Mucosa of stomach (tissue), 1 donor: ENCODE measurements around the gene CAMK2N2.

Experiments used
- H3K27me3 ChIP-seq: one replicate; pipeline ENCODE4 v1.7.0; 2013; ENCODE audit warnings: mild to moderate bottlenecking, low read length; ENCODE audit not compliant: control insufficient read depth, insufficient read depth
- H3K36me3 ChIP-seq: one replicate; pipeline ENCODE4 v1.7.0; 2013; ENCODE audit warnings: low read length; ENCODE audit not compliant: control insufficient read depth, insufficient read depth
- H3K4me1 ChIP-seq: one replicate; pipeline ENCODE4 v1.7.0; 2013; ENCODE audit warnings: mild to moderate bottlenecking, low read length; ENCODE audit not compliant: control insufficient read depth, insufficient read depth
- H3K4me3 ChIP-seq: one replicate; pipeline ENCODE4 v1.7.0; 2013; ENCODE audit warnings: low read length
- H3K9ac ChIP-seq: one replicate; pipeline ENCODE4 v1.7.0; 2013; ENCODE audit warnings: mild to moderate bottlenecking, low read length, moderate library complexity
- H3K9me3 ChIP-seq: one replicate; pipeline ENCODE4 v1.7.0; 2013; ENCODE audit warnings: mild to moderate bottlenecking, low read length, moderate library complexity; ENCODE audit not compliant: control insufficient read depth
- donor health status: Pancreatic carcinoma.

The CAMK2N2 gene

GRCh38 chr3:184261270-184261853, at the start of gene CAMK2N2:
Gene CAMK2N2 (minus strand): TSS chr3:184261553. CDS start chr3:184261285, 268 bp downstream.
- peaks cover 16% of the 10 kb centered on the region for H3K4me1 ChIP-seq
- no peaks in the 10 kb centered on the region for H3K36me3 ChIP-seq
- H3K9ac ChIP-seq = no peak within 1 kb of the TSS
- peaks cover 43% of the 10 kb centered on the region for H3K27me3 ChIP-seq
- no peaks in the 10 kb centered on the region for H3K9me3 ChIP-seq
- no peak within 1 kb of the TSS for H3K4me3 ChIP-seq

- no peaks in the 10 kb centered on the region for H3K27me3 ChIP-seq
- H3K9me3 ChIP-seq = no peaks in the 10 kb centered on the region
- no peaks in the 10 kb centered on the region for H3K4me1 ChIP-seq
- H3K36me3 ChIP-seq = peaks cover 19% of the 10 kb centered on the region
- no peak overlapping the region for H3K4me3 ChIP-seq
- H3K9ac ChIP-seq = no peak overlapping the region
Measured at GRCh38 chr3:184308744-184309143, 47.4 kb upstream of the CAMK2N2 start.

GRCh38 chr3:184307915-184308314, 46.6 kb upstream of the CAMK2N2 start:
- no peak overlapping the region for H3K4me3 ChIP-seq
- no peaks in the 10 kb centered on the region for H3K9me3 ChIP-seq
- H3K9ac ChIP-seq = no peak overlapping the region
- H3K36me3 ChIP-seq = peaks cover 21% of the 10 kb centered on the region
- no peaks in the 10 kb centered on the region for H3K27me3 ChIP-seq
- no peaks in the 10 kb centered on the region for H3K4me1 ChIP-seq

GRCh38 chr3:184306341-184306972, 45.1 kb upstream of the CAMK2N2 start:
- Histone ChIP-seq H3K4me3 (no peak overlapping the region), H3K36me3 (peaks cover 34% of the 10 kb centered on the region), H3K9me3 (no peaks in the 10 kb centered on the region), H3K9ac (no peak overlapping the region), H3K27me3 (no peaks in the 10 kb centered on the region), H3K4me1 (no peaks in the 10 kb centered on the region)

GRCh38 chr3:184305577-184305976, 44.2 kb upstream of the CAMK2N2 start:
- H3K9ac ChIP-seq = no peak overlapping the region
- H3K4me1 ChIP-seq = no peaks in the 10 kb centered on the region
- H3K9me3 ChIP-seq = no peaks in the 10 kb centered on the region
- peaks cover 34% of the 10 kb centered on the region for H3K36me3 ChIP-seq
- no peak overlapping the region for H3K4me3 ChIP-seq
- no peaks in the 10 kb centered on the region for H3K27me3 ChIP-seq

- H3K4me1 ChIP-seq = peaks cover 7% of the 10 kb centered on the region
- no peak overlapping the region for H3K9ac ChIP-seq
- H3K36me3 ChIP-seq = peaks cover 18% of the 10 kb centered on the region
- H3K9me3 ChIP-seq = no peaks in the 10 kb centered on the region
- no peaks in the 10 kb centered on the region for H3K27me3 ChIP-seq
- no peak overlapping the region for H3K4me3 ChIP-seq
Measured at GRCh38 chr3:184300378-184300720, 39.0 kb upstream of the CAMK2N2 start.

- Histone ChIP-seq H3K36me3 (peaks cover 15% of the 10 kb centered on the region), H3K4me1 (peaks cover 7% of the 10 kb centered on the region), H3K4me3 (peak overlapping the region; percentile 14), H3K27me3 (no peaks in the 10 kb centered on the region), H3K9ac (peak overlapping the region; percentile 79), H3K9me3 (no peaks in the 10 kb centered on the region)
Measured at GRCh38 chr3:184299488-184300377, 38.4 kb upstream of the CAMK2N2 start.

- Histone ChIP-seq H3K4me3 (peak within 1 kb of the TSS; percentile 38), H3K27me3 (no peaks in the 10 kb centered on the region), H3K4me1 (peaks cover 7% of the 10 kb centered on the region), H3K9ac (peak within 1 kb of the TSS; percentile 85), H3K36me3 (peaks cover 15% of the 10 kb centered on the region), H3K9me3 (no peaks in the 10 kb centered on the region)
Measured at GRCh38 chr3:184298759-184299487, 37.6 kb upstream of the CAMK2N2 start, which contains the start of gene PSMD2. Gene PSMD2 (plus strand): TSS chr3:184299241. CDS start chr3:184299267, 26 bp downstream.

- Histone ChIP-seq H3K4me1 (peaks cover 7% of the 10 kb centered on the region), H3K9ac (no peak overlapping the region), H3K4me3 (no peak overlapping the region), H3K36me3 (peaks cover under 1% of the 10 kb centered on the region), H3K9me3 (no peaks in the 10 kb centered on the region), H3K27me3 (peaks cover 6% of the 10 kb centered on the region)
Measured at GRCh38 chr3:184296616-184297015, 35.3 kb upstream of the CAMK2N2 start.

- Histone ChIP-seq H3K9ac (no peak overlapping the region), H3K4me3 (no peak overlapping the region), H3K36me3 (no peaks in the 10 kb centered on the region), H3K9me3 (no peaks in the 10 kb centered on the region), H3K27me3 (peaks cover 6% of the 10 kb centered on the region), H3K4me1 (peaks cover 7% of the 10 kb centered on the region)
Measured at GRCh38 chr3:184295771-184296170, 34.4 kb upstream of the CAMK2N2 start.

- peaks cover 6% of the 10 kb centered on the region for H3K27me3 ChIP-seq
- no peaks in the 10 kb centered on the region for H3K4me1 ChIP-seq
- no peak overlapping the region for H3K4me3 ChIP-seq
- H3K9ac ChIP-seq = no peak overlapping the region
- no peaks in the 10 kb centered on the region for H3K9me3 ChIP-seq
- no peaks in the 10 kb centered on the region for H3K36me3 ChIP-seq
Measured at GRCh38 chr3:184291738-184292445, 30.5 kb upstream of the CAMK2N2 start.
